ENCODE results near the gene NFATC2IP. TPM values are rescaled to one million over a fixed set of nuclear protein-coding genes. Genes with fewer than 3 reads are reported as not detected.
"Not testable (repeated sequence)": the region's sequence is repeated elsewhere in the genome, so short reads cannot be mapped to it uniquely, and the experiment has no call there.

The NFATC2IP gene
- total RNA-seq, 4 donors from 2014 or later, result 10.3 to 40.8 (median 16.6) TPM

DNA sequence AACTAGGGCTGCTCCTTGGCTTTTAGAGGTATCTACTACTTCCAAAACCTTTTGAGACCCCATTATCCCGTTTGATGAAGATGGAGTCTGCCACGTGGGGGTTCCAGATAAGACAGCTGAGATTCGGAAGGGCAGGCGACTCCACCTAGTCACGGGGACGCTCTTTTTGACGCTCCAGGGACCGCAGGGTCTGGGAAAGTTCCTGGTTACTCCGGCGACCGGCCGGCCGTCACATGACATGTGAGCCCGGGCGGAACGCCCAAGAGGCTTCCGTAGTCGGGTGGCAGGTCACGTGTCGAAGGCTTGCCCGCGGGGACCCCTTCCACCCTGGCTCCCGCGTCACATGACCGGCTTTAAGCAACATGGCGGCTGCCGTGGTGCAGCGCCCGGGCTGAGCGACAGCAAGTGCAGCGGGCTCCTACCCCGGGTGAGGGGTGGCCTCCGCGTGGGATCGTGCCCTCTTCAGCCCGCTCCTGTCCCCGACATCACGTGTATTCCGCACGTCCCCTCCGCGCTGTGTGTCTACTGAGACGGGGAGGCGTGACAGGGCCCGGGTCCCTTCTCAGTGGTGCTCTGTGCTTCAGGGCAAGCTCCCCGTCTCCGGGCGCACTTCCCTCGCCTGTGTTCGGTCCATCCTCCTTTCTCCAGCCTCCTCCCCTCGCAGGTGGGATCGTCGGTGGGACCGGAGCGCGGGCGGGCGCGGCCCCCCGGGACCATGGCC, 23.9 kb downstream of the NFATC2IP start, which contains the start of gene SPNS1:
Gene SPNS1, plus strand, starts transcription at position 342 of the 721 bp plus-strand sequence. Its CDS starts 374 bp downstream, at position 716.
- DNase-seq, result peak; percentile 97
- Histone ChIP-seq H3K36me3 (no peaks in the 10 kb centered on the region), H3K4me3 (peak within 1 kb of the TSS; percentile 83 to 96), H3K4me1 (peaks cover 5 to 12% of the 10 kb centered on the region in 2 donors), H3K27ac (peak within 1 kb of the TSS; percentile 86 to 89), H3K27me3 (no peaks in the 10 kb centered on the region), H3K9me3 (no peaks in the 10 kb centered on the region)
- TF ChIP-seq POLR2A (IDR thresholded peaks at IDR 0.05), result peak; percentile 48 to 69
- TF ChIP-seq, protein P1, sequence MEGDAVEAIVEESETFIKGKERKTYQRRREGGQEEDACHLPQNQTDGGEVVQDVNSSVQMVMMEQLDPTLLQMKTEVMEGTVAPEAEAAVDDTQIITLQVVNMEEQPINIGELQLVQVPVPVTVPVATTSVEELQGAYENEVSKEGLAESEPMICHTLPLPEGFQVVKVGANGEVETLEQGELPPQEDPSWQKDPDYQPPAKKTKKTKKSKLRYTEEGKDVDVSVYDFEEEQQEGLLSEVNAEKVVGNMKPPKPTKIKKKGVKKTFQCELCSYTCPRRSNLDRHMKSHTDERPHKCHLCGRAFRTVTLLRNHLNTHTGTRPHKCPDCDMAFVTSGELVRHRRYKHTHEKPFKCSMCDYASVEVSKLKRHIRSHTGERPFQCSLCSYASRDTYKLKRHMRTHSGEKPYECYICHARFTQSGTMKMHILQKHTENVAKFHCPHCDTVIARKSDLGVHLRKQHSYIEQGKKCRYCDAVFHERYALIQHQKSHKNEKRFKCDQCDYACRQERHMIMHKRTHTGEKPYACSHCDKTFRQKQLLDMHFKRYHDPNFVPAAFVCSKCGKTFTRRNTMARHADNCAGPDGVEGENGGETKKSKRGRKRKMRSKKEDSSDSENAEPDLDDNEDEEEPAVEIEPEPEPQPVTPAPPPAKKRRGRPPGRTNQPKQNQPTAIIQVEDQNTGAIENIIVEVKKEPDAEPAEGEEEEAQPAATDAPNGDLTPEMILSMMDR (IDR thresholded peaks at IDR 0.05), result peak in 1 of 4 experiments; percentile 49
- intact Hi-C loops (cut with DNase I; ENCODE audit: low total_unique reads), result no loop called here

DNA sequence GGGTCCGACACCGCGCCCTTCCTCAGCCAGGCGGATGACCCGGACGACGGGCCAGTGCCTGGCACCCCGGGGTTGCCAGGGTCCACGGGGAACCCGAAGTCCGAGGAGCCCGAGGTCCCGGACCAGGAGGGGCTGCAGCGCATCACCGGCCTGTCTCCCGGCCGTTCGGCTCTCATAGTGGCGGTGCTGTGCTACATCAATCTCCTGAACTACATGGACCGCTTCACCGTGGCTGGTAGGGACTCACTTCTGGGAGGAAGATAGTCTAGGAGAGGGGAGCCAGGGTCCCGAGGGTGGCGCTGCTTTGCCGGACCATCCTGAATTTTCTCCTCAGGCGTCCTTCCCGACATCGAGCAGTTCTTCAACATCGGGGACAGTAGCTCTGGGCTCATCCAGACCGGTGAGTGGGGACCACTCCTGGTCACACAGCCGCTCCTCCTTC, 24.4 kb downstream of the NFATC2IP start:
- intact Hi-C loops (cut with DNase I; ENCODE audit: low total_unique reads), result no loop called here
- no peak for DNase-seq
- H3K36me3 ChIP-seq, result no peaks in the 10 kb centered on the region
- H3K9me3 ChIP-seq, result no peaks in the 10 kb centered on the region
- no peak for TF ChIP-seq POLR2A (IDR thresholded peaks at IDR 0.05)
- TF ChIP-seq, protein P1 (IDR thresholded peaks at IDR 0.05), result no peak
- peaks cover 5 to 12% of the 10 kb centered on the region in 2 donors for H3K4me1 ChIP-seq
- peak overlapping the region; percentile 86 to 89 for H3K27ac ChIP-seq
- H3K27me3 ChIP-seq, result no peaks in the 10 kb centered on the region
- H3K4me3 ChIP-seq, result peak overlapping the region; percentile 83 to 96

DNA sequence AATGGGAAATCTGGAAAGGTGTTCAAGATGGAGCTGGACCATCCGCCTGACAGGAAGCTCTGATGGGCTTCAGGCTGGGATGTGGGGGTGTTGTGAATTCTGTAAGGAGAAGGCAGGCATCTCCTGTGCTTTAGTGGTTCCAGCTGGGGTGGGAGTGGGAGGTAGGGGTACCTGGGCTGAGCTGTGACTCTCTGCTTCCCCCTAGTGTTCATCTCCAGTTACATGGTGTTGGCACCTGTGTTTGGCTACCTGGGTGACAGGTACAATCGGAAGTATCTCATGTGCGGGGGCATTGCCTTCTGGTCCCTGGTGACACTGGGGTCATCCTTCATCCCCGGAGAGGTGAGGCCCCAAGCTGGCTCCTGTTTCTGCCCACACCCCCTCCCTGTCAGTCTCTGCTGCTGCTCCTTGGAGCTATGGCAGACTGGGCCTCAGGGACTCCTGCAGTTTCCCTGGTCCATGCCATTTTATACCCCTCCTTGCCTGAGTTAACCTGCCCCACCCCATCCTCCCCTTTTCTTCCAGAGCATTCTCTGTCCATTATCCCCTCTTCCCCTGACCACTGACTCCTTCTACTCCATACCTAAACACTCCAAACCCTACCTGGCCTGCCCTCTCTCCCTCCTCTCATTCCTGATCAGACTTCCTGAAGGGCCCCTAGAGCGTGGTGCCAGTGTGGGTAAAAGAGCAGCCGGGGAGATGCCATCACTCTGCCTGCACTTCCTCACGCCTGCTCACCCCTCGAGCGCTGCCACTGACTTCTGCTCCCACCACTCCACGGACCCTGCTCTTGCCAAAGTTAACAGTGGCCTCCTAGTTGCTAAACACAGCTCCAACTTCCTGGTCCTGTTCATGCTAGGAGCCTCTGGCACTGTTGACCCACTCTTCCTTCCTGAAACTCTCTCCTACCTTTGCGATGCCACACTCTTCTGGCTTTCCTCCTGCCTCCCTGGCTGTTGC, 27.2 kb downstream of the NFATC2IP start:
- H3K27me3 ChIP-seq, result no peaks in the 10 kb centered on the region
- intact Hi-C loops (cut with DNase I; ENCODE audit: low total_unique reads), result no loop called here
- TF ChIP-seq POLR2A (IDR thresholded peaks at IDR 0.05), result no peak
- TF ChIP-seq, protein P1 (IDR thresholded peaks at IDR 0.05), result no peak
- no peaks in the 10 kb centered on the region for H3K36me3 ChIP-seq
- no peak overlapping the region for H3K27ac ChIP-seq
- H3K4me3 ChIP-seq, result no peak overlapping the region
- H3K9me3 ChIP-seq, result no peaks in the 10 kb centered on the region
- no peak for DNase-seq
- H3K4me1 ChIP-seq, result peaks cover 5 to 12% of the 10 kb centered on the region in 2 donors

DNA sequence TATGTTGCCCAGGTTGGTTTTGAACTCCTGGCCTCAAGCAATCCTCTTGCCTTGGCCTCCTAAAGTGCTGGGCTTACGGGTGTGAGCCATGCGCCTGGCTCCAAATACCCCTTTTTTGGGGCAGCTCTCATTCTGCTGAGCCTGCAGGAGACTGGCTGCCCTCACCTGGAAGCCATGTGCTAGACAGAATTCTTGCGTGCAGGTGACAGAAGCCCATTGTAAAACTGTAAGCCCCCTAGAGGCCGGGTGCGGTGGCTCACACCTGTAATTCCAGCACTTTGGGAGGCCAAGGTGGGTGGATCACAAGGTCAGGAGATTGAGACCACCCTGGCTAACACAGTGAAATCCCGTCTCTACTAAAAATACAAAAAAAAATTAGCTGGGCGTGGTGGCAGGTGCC, 29.6 kb downstream of the NFATC2IP start:
- intact Hi-C loops (cut with DNase I; ENCODE audit: low total_unique reads); H3K4me3 ChIP-seq; H3K9me3 ChIP-seq; H3K27me3 ChIP-seq; H3K4me1 ChIP-seq; H3K36me3 ChIP-seq; DNase-seq; H3K27ac ChIP-seq: not testable (repeated sequence)

DNA sequence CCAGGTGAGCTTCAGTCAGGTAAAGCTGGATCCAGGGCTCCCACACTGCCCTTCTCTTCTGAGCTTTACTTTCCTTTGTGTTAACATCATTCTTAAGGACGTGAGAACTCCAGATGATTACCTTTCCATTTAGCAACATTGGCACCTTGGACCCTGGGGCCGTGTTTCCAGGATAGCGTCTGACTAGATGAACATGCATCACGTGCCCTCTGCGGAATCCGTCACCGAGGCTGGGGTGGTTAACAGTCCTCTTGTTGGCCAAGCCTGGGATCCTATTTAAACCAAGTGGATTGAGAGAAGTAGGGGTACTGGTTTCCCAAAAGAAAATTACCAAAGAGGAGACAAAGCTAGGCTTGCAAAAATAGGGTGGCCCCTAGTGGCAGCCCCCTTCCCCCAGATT, 30.2 kb downstream of the NFATC2IP start:
- TF ChIP-seq, protein P1 (IDR thresholded peaks at IDR 0.05), result no peak
- TF ChIP-seq POLR2A (IDR thresholded peaks at IDR 0.05), result no peak
- no peak for DNase-seq
- Histone ChIP-seq H3K27ac (no peak overlapping the region), H3K36me3 (no peaks in the 10 kb centered on the region), H3K9me3 (no peaks in the 10 kb centered on the region), H3K4me1 (peaks cover 0 to 3% of the 10 kb centered on the region in 2 donors), H3K4me3 (no peak overlapping the region), H3K27me3 (no peaks in the 10 kb centered on the region)
- intact Hi-C loops (cut with DNase I; ENCODE audit: low total_unique reads), result no loop called here

Measured in uterus (tissue), 4 donors.